ENCODE measurements around the gene KCNH5.

Gene KCNH5

GRCh38 chr14:62684376-62684775, 360.9 kb downstream of the KCNH5 start:
- Histone ChIP-seq H3K9ac (ENCODE audit: low read length) (no peak overlapping the region), H3K36me3 (ENCODE audit: low read length) (no peaks in the 10 kb centered on the region), H3K27ac (ENCODE audit: low read depth, low read length) (no peak overlapping the region), H3K9me2 (replicated peaks; ENCODE audit: insufficient read depth, low read length) (no peaks in the 10 kb centered on the region), H3F3A (ENCODE audit: insufficient read depth) (no peaks in the 10 kb centered on the region), H3K9me3 (ENCODE audit: insufficient read depth, low read length) (no peaks in the 10 kb centered on the region), H4K20me1 (ENCODE audit: low read depth, low read length) (no peaks in the 10 kb centered on the region), H3K4me2 (ENCODE audit: low read depth, low read length, poor library complexity, severe bottlenecking) (no peak overlapping the region), H2AFZ (ENCODE audit: low read depth, low read length, severe bottlenecking) (no peak overlapping the region), H3K4me3 (ENCODE audit: insufficient read depth, low read length, poor library complexity, severe bottlenecking) (no peak overlapping the region), H3K79me2 (ENCODE audit: insufficient read depth, low read length) (no peaks in the 10 kb centered on the region), H3K27me3 (ENCODE audit: low read length) (no peaks in the 10 kb centered on the region)
- TF ChIP-seq CTCF (IDR thresholded peaks at IDR 0.05; ENCODE audit: insufficient read depth, low read length, poor library complexity, severe bottlenecking) = no peak
- no peak for TF ChIP-seq EZH2phosphoT487 (conservative IDR thresholded peaks at IDR 0.05; ENCODE audit: low read length)

- no peak overlapping the region for H3K9ac ChIP-seq (ENCODE audit: low read length)
- H3K4me2 ChIP-seq (ENCODE audit: low read depth, low read length, poor library complexity, severe bottlenecking) = no peak overlapping the region
- no peaks in the 10 kb centered on the region for H3K79me2 ChIP-seq (ENCODE audit: insufficient read depth, low read length)
- H3K4me3 ChIP-seq (ENCODE audit: insufficient read depth, low read length, poor library complexity, severe bottlenecking) = no peak overlapping the region
- H2AFZ ChIP-seq (ENCODE audit: low read depth, low read length, severe bottlenecking) = no peak overlapping the region
- no peaks in the 10 kb centered on the region for H3K36me3 ChIP-seq (ENCODE audit: low read length)
- no peaks in the 10 kb centered on the region for H3F3A ChIP-seq (ENCODE audit: insufficient read depth)
- no peaks in the 10 kb centered on the region for H3K9me3 ChIP-seq (ENCODE audit: insufficient read depth, low read length)
- no peaks in the 10 kb centered on the region for H3K27me3 ChIP-seq (ENCODE audit: low read length)
- no peaks in the 10 kb centered on the region for H4K20me1 ChIP-seq (ENCODE audit: low read depth, low read length)
- H3K9me2 ChIP-seq (replicated peaks; ENCODE audit: insufficient read depth, low read length) = no peaks in the 10 kb centered on the region
- no peak overlapping the region for H3K27ac ChIP-seq (ENCODE audit: low read depth, low read length)
- TF ChIP-seq CTCF (IDR thresholded peaks at IDR 0.05; ENCODE audit: insufficient read depth, low read length, poor library complexity, severe bottlenecking) (no peak), EZH2phosphoT487 (conservative IDR thresholded peaks at IDR 0.05; ENCODE audit: low read length) (no peak)
Measured at GRCh38 chr14:62682208-62682607, 363.1 kb downstream of the KCNH5 start.

GRCh38 chr14:62674563-62675237, 370.6 kb downstream of the KCNH5 start:
- no peaks in the 10 kb centered on the region for H3K36me3 ChIP-seq (ENCODE audit: low read length)
- H3K27me3 ChIP-seq (ENCODE audit: low read length) = no peaks in the 10 kb centered on the region
- no peak overlapping the region for H3K4me2 ChIP-seq (ENCODE audit: low read depth, low read length, poor library complexity, severe bottlenecking)
- no peak overlapping the region for H2AFZ ChIP-seq (ENCODE audit: low read depth, low read length, severe bottlenecking)
- no peaks in the 10 kb centered on the region for H4K20me1 ChIP-seq (ENCODE audit: low read depth, low read length)
- no peak for TF ChIP-seq CTCF (IDR thresholded peaks at IDR 0.05; ENCODE audit: insufficient read depth, low read length, poor library complexity, severe bottlenecking)
- TF ChIP-seq EZH2phosphoT487 (conservative IDR thresholded peaks at IDR 0.05; ENCODE audit: low read length) = no peak
- H3K27ac ChIP-seq (ENCODE audit: low read depth, low read length) = no peak overlapping the region
- no peak overlapping the region for H3K9ac ChIP-seq (ENCODE audit: low read length)
- no peaks in the 10 kb centered on the region for H3K9me2 ChIP-seq (replicated peaks; ENCODE audit: insufficient read depth, low read length)
- no peaks in the 10 kb centered on the region for H3K9me3 ChIP-seq (ENCODE audit: insufficient read depth, low read length)
- no peaks in the 10 kb centered on the region for H3K79me2 ChIP-seq (ENCODE audit: insufficient read depth, low read length)
- no peak overlapping the region for H3K4me3 ChIP-seq (ENCODE audit: insufficient read depth, low read length, poor library complexity, severe bottlenecking)
- no peaks in the 10 kb centered on the region for H3F3A ChIP-seq (ENCODE audit: insufficient read depth)
